ENCODE results near the gene CNDP2.

The CNDP2 gene

GRCh38 chr18:74472312-74472711 lies 23.9 kb upstream of the CNDP2 start:
- H3K27ac ChIP-seq: no peak overlapping the region
- TF ChIP-seq ZFX (IDR thresholded peaks at IDR 0.05) (no peak), CTCF (conservative IDR thresholded peaks at IDR 0.05) (no peak)

DNA sequence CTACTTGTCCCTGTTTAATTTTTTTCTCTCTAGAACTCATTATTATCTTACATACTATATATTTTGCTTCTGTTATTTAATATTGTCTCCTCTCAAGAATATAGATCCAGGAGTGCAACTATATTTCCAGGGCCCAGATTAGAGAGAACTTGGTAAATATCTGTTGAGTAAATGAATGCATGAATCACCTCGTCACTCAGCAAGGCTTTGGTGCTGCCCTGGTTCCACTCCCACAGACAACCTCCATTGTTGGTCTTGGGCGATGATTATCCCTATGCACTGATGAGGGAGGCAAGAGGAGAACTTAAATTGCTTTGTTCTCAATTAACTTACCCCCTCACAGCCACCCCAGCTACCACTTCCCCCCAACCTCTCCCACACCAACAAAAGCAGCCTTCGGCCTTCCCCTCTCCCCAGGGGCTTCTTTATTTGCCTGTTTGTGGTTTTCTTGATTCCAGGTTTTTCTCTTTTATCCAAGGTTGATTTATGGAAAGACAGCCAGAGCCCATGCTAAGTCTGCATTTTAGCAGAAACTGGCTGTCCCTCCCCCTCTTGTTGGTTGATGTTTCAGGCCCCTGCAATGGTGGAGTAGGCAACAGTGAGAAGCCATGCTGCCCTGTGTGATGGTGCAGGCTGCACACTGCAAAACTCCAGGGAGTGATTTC lies 22.1 kb upstream of the CNDP2 start:
- H3K27ac ChIP-seq: no peak overlapping the region
- no peak for TF ChIP-seq CTCF (conservative IDR thresholded peaks at IDR 0.05)
- no peak for TF ChIP-seq ZFX (IDR thresholded peaks at IDR 0.05)

- H3K27ac ChIP-seq: no peak overlapping the region
- TF ChIP-seq ZFX (IDR thresholded peaks at IDR 0.05): no peak
- peak; percentile 68 for TF ChIP-seq CTCF (conservative IDR thresholded peaks at IDR 0.05)
Observed at GRCh38 chr18:74476140-74476539, 20.0 kb upstream of the CNDP2 start.

DNA sequence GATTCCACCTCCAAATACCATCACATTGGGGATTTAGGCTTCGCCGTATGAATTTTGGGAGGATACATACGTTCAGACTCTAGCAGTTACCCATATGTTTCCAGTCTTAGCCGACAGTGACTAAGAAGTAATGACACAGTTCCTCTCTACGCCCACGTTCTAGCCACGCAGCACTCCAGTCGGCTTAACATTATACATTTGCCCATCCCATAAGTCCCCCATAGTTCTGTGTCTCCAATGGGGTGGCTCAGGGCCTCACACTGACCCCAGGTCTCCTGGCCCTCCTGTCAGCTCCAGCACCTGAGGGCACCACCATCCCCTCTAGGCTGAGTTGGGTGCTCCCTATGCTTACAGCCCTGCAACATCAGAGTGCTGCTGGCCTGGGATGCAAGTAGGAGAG lies 18.4 kb upstream of the CNDP2 start:
- no peak overlapping the region for H3K27ac ChIP-seq
- TF ChIP-seq ZFX (IDR thresholded peaks at IDR 0.05) (no peak), CTCF (conservative IDR thresholded peaks at IDR 0.05) (no peak)

GRCh38 chr18:74478316-74478715 lies 17.8 kb upstream of the CNDP2 start:
- no peak for TF ChIP-seq ZFX (IDR thresholded peaks at IDR 0.05)
- TF ChIP-seq CTCF (conservative IDR thresholded peaks at IDR 0.05): no peak
- no peak overlapping the region for H3K27ac ChIP-seq

GRCh38 chr18:74478880-74479279 lies 17.3 kb upstream of the CNDP2 start:
- no peak overlapping the region for H3K27ac ChIP-seq
- TF ChIP-seq CTCF (conservative IDR thresholded peaks at IDR 0.05) (no peak), ZFX (IDR thresholded peaks at IDR 0.05) (no peak)

DNA sequence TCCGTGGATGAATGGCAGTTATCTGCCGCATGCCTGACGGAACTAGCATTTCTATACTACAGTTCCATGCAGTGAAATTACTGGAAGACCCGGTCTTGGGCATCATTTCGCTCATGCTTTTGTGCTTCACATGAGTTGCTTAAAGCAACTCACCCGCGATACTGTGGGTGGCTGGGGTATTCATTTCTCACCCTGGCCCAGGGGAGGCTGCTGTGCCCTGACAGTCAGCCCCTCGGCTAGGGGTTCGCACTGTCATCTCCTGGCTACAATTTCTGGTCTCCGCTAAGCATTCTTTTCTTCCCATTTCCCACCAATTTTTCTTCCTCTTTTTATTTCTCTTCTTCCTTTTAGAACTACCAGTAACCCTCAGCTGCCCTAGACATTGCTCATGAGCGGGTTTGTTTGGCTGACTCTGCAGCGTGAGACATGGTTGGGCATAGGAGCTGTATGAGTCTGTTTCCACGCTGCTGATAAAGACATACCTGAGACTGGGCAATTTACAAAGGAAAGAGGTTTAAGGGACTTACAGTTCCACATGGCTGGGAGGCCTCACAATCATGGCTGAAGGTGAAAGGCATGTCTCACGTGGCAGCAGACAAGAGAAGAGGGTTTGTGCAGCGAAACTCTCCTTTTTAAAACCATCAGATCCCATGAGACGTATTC lies 16.5 kb upstream of the CNDP2 start:
- no peak overlapping the region for H3K27ac ChIP-seq
- no peak for TF ChIP-seq ZFX (IDR thresholded peaks at IDR 0.05)
- TF ChIP-seq CTCF (conservative IDR thresholded peaks at IDR 0.05): no peak

All from C4-2B (cell line).